ENCODE results near the gene KCTD8.

KCTD8 gene

GRCh38 chr4:44342800-44343199 is 105.8 kb downstream of the KCTD8 start:
- POLR2A ChIA-PET, result no interaction called here
- Histone ChIP-seq H3K36me3 (ENCODE audit: control insufficient read depth in 2 of 2, insufficient read depth in 1 of 2, low read length in 2 of 2) (no peaks in the 10 kb centered on the region), H3K4me1 (ENCODE audit: control insufficient read depth, insufficient read depth, low read length) (no peaks in the 10 kb centered on the region), H3K27ac (ENCODE audit: extremely low read depth, low read depth, low read length) (no peak overlapping the region), H3K4me3 (ENCODE audit: low read depth, low read length) (no peak overlapping the region), H3K9me3 (ENCODE audit: control insufficient read depth, insufficient read depth, low read depth, low read length) (no peaks in the 10 kb centered on the region)
- no peak for TF ChIP-seq OSR2 (tag by site-specific recombination; IDR thresholded peaks at IDR 0.05)
- no peak for TF ChIP-seq ZNF629 (tag by site-specific recombination; IDR thresholded peaks at IDR 0.05)
- no peak for TF ChIP-seq AEBP2 (tag by site-specific recombination; IDR thresholded peaks at IDR 0.05; ENCODE audit: borderline replicate concordance)
- no peak for TF ChIP-seq ZFP3 (tag by site-specific recombination; IDR thresholded peaks at IDR 0.05; ENCODE audit: low read depth)
- TF ChIP-seq, protein P1, sequence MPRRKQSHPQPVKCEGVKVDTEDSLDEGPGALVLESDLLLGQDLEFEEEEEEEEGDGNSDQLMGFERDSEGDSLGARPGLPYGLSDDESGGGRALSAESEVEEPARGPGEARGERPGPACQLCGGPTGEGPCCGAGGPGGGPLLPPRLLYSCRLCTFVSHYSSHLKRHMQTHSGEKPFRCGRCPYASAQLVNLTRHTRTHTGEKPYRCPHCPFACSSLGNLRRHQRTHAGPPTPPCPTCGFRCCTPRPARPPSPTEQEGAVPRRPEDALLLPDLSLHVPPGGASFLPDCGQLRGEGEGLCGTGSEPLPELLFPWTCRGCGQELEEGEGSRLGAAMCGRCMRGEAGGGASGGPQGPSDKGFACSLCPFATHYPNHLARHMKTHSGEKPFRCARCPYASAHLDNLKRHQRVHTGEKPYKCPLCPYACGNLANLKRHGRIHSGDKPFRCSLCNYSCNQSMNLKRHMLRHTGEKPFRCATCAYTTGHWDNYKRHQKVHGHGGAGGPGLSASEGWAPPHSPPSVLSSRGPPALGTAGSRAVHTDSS (tag by site-specific recombination; IDR thresholded peaks at IDR 0.05), result no peak
- TF ChIP-seq ZNF560 (tag by site-specific recombination; IDR thresholded peaks at IDR 0.05; ENCODE audit: borderline replicate concordance), result no peak
- no peak for TF ChIP-seq HOXC10 (CRISPR knock-in tag; IDR thresholded peaks at IDR 0.05)
- TF ChIP-seq, protein P2, sequence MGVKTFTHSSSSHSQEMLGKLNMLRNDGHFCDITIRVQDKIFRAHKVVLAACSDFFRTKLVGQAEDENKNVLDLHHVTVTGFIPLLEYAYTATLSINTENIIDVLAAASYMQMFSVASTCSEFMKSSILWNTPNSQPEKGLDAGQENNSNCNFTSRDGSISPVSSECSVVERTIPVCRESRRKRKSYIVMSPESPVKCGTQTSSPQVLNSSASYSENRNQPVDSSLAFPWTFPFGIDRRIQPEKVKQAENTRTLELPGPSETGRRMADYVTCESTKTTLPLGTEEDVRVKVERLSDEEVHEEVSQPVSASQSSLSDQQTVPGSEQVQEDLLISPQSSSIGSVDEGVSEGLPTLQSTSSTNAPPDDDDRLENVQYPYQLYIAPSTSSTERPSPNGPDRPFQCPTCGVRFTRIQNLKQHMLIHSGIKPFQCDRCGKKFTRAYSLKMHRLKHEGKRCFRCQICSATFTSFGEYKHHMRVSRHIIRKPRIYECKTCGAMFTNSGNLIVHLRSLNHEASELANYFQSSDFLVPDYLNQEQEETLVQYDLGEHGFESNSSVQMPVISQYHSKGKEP (tag by site-specific recombination; IDR thresholded peaks at IDR 0.05), result no peak
- TF ChIP-seq ZNF324 (tag by site-specific recombination; IDR thresholded peaks at IDR 0.05), result no peak
- no peak for TF ChIP-seq ZNF2 (tag by site-specific recombination; IDR thresholded peaks at IDR 0.05)
- TF ChIP-seq ZFHX2 (tag by site-specific recombination; conservative IDR thresholded peaks at IDR 0.05), result no peak
- no peak for TF ChIP-seq HOXD13 (CRISPR knock-in tag; IDR thresholded peaks at IDR 0.05; ENCODE audit: borderline replicate concordance)
- no peak for TF ChIP-seq ZNF837 (tag by site-specific recombination; IDR thresholded peaks at IDR 0.05)
- TF ChIP-seq ZNF354C (tag by site-specific recombination; IDR thresholded peaks at IDR 0.05; ENCODE audit: borderline replicate concordance, low read depth), result no peak
- no peak for TF ChIP-seq ZNF473 (tag by site-specific recombination; IDR thresholded peaks at IDR 0.05)
- no peak for TF ChIP-seq ZNF555 (tag by site-specific recombination; conservative IDR thresholded peaks at IDR 0.05)
- TF ChIP-seq ZNF350 (tag by site-specific recombination; IDR thresholded peaks at IDR 0.05), result no peak
- TF ChIP-seq ZNF621 (tag by site-specific recombination; IDR thresholded peaks at IDR 0.05), result no peak
- TF ChIP-seq, protein P3, sequence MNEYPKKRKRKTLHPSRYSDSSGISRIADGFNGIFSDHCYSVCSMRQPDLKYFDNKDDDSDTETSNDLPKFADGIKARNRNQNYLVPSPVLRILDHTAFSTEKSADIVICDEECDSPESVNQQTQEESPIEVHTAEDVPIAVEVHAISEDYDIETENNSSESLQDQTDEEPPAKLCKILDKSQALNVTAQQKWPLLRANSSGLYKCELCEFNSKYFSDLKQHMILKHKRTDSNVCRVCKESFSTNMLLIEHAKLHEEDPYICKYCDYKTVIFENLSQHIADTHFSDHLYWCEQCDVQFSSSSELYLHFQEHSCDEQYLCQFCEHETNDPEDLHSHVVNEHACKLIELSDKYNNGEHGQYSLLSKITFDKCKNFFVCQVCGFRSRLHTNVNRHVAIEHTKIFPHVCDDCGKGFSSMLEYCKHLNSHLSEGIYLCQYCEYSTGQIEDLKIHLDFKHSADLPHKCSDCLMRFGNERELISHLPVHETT (tag by site-specific recombination; IDR thresholded peaks at IDR 0.05), result no peak
- TF ChIP-seq ZNF394 (tag by site-specific recombination; IDR thresholded peaks at IDR 0.05; ENCODE audit: borderline replicate concordance), result no peak
- CTCF ChIA-PET, result no interaction called here

- Histone ChIP-seq H3K4me1 (ENCODE audit: control insufficient read depth, insufficient read depth, low read length) (no peaks in the 10 kb centered on the region), H3K9me3 (ENCODE audit: control insufficient read depth, insufficient read depth, low read depth, low read length) (no peaks in the 10 kb centered on the region), H3K4me3 (ENCODE audit: low read depth, low read length) (no peak overlapping the region), H3K36me3 (ENCODE audit: control insufficient read depth in 2 of 2, insufficient read depth in 1 of 2, low read length in 2 of 2) (no peaks in the 10 kb centered on the region), H3K27ac (ENCODE audit: extremely low read depth, low read depth, low read length) (no peak overlapping the region)
- CTCF ChIA-PET, result no interaction called here
- POLR2A ChIA-PET, result no interaction called here
- TF ChIP-seq ZNF26 (tag by site-specific recombination; IDR thresholded peaks at IDR 0.05) (no peak), ZNF571 (tag by site-specific recombination; IDR thresholded peaks at IDR 0.05) (no peak)
Measured at GRCh38 chr4:44326741-44327140, 121.9 kb downstream of the KCTD8 start.

Measured in HEK293 (cell line).